ENCODE results near the gene ESYT3.

- TF ChIP-seq CTCF (IDR thresholded peaks at IDR 0.05) (no peak), POLR2A (IDR thresholded peaks at IDR 0.05) (no peak)
These were observed 25.5 kb upstream of the ESYT3 start for GRCh38 chr3:138408751-138409570.

Data from right lobe of liver (tissue), 4 donors.